ENCODE results near the gene ST6GALNAC3. TPM values are rescaled to one million over a fixed set of nuclear protein-coding genes. Genes with fewer than 3 reads are reported as not detected.

The ST6GALNAC3 gene
- total RNA-seq, 4 donors from 2014 or later, result 1.00 to 5.7 (median 1.9) TPM; not detected in 1

GRCh38 chr1:76140227-76140626 lies 65.7 kb downstream of the ST6GALNAC3 start:
- in situ Hi-C loops (cut with MboI; ENCODE audit: low pct_ligation_motif_present in 1 of 4, low pct_unique_long_range_greater_than_20kb in 1 of 4, low sequenced_read_pairs in 3 of 4), result no loop called here
- peak overlapping the region in 1 of 4 donors; percentile 37 for H3K27ac ChIP-seq
- no peaks in the 10 kb centered on the region for H3K9me3 ChIP-seq
- DNase-seq, result peak; percentile 10
- intact Hi-C loops (cut with DNase I; ENCODE audit: low total_unique reads), result no loop called here
- H3K4me3 ChIP-seq, result no peak overlapping the region
- peaks cover 3 to 27% (median 18%) of the 10 kb centered on the region in 4 donors for H3K4me1 ChIP-seq
- no peaks in the 10 kb centered on the region for H3K27me3 ChIP-seq
- TF ChIP-seq POLR2AphosphoS5 (IDR thresholded peaks at IDR 0.05), result no peak
- no peak for TF ChIP-seq POLR2A (IDR thresholded peaks at IDR 0.05)
- no peak for TF ChIP-seq EP300 (IDR thresholded peaks at IDR 0.05; ENCODE audit: low read depth)
- TF ChIP-seq CTCF (IDR thresholded peaks at IDR 0.05), result peak in 1 of 5 experiments; percentile 12
- no peaks in the 10 kb centered on the region for H3K36me3 ChIP-seq
- 67 to 86% methylated on average over 1 of the region's 1 CpG for WGBS, 2 donors (ENCODE audit: low coverage in 1 of 2)

GRCh38 chr1:76141929-76142328 lies 67.4 kb downstream of the ST6GALNAC3 start:
- Histone ChIP-seq H3K4me3 (no peak overlapping the region), H3K36me3 (no peaks in the 10 kb centered on the region), H3K27me3 (no peaks in the 10 kb centered on the region), H3K4me1 (peaks cover 3 to 27% (median 16%) of the 10 kb centered on the region in 4 donors), H3K27ac (no peak overlapping the region), H3K9me3 (no peaks in the 10 kb centered on the region)
- intact Hi-C loops (cut with DNase I; ENCODE audit: low total_unique reads), result no loop called here
- TF ChIP-seq EP300 (IDR thresholded peaks at IDR 0.05; ENCODE audit: low read depth) (no peak), CTCF (IDR thresholded peaks at IDR 0.05) (no peak), POLR2AphosphoS5 (IDR thresholded peaks at IDR 0.05) (no peak), POLR2A (IDR thresholded peaks at IDR 0.05) (no peak)
- in situ Hi-C loops (cut with MboI; ENCODE audit: low pct_ligation_motif_present in 1 of 4, low pct_unique_long_range_greater_than_20kb in 1 of 4, low sequenced_read_pairs in 3 of 4), result no loop called here
- no peak for DNase-seq
- WGBS, 2 donors (ENCODE audit: low coverage in 1 of 2), result 84 to 90% methylated on average over 2 of the region's 2 CpGs

- in situ Hi-C loops (cut with MboI; ENCODE audit: low pct_ligation_motif_present in 1 of 4, low pct_unique_long_range_greater_than_20kb in 1 of 4, low sequenced_read_pairs in 3 of 4) (no loop called here), intact Hi-C loops (cut with DNase I; ENCODE audit: low total_unique reads) (no loop called here)
- Histone ChIP-seq H3K27me3 (no peaks in the 10 kb centered on the region), H3K9me3 (no peaks in the 10 kb centered on the region), H3K27ac (no peak overlapping the region), H3K4me1 (peaks cover 3 to 24% (median 16%) of the 10 kb centered on the region in 4 donors), H3K4me3 (no peak overlapping the region), H3K36me3 (no peaks in the 10 kb centered on the region)
- 33 to 44% methylated on average over 5 of the region's 5 CpGs for WGBS, 2 donors (ENCODE audit: low coverage in 1 of 2)
- peak; percentile 43 for DNase-seq
- no peak for TF ChIP-seq EP300 (IDR thresholded peaks at IDR 0.05; ENCODE audit: low read depth)
- TF ChIP-seq POLR2AphosphoS5 (IDR thresholded peaks at IDR 0.05), result no peak
- TF ChIP-seq POLR2A (IDR thresholded peaks at IDR 0.05), result no peak
- no peak for TF ChIP-seq CTCF (IDR thresholded peaks at IDR 0.05)
Measured at GRCh38 chr1:76142771-76143540, 68.4 kb downstream of the ST6GALNAC3 start.

GRCh38 chr1:76144247-76144646 lies 69.7 kb downstream of the ST6GALNAC3 start:
- H3K4me1 ChIP-seq, result peaks cover 0 to 24% (median 12%) of the 10 kb centered on the region in 4 donors
- H3K27ac ChIP-seq, result no peak overlapping the region
- no peak for DNase-seq
- TF ChIP-seq POLR2AphosphoS5 (IDR thresholded peaks at IDR 0.05), result no peak
- TF ChIP-seq EP300 (IDR thresholded peaks at IDR 0.05; ENCODE audit: low read depth), result no peak
- no peak for TF ChIP-seq CTCF (IDR thresholded peaks at IDR 0.05)
- no peaks in the 10 kb centered on the region for H3K36me3 ChIP-seq
- no peaks in the 10 kb centered on the region for H3K27me3 ChIP-seq
- H3K4me3 ChIP-seq, result no peak overlapping the region
- no peaks in the 10 kb centered on the region for H3K9me3 ChIP-seq
- in situ Hi-C loops (cut with MboI; ENCODE audit: low pct_ligation_motif_present in 1 of 4, low pct_unique_long_range_greater_than_20kb in 1 of 4, low sequenced_read_pairs in 3 of 4), result no loop called here
- WGBS, 2 donors (ENCODE audit: low coverage in 1 of 2), result 88% methylated on average over 2 of the region's 2 CpGs; no CpG with 5 or more reads in 1 of the 2 donors
- intact Hi-C loops (cut with DNase I; ENCODE audit: low total_unique reads), result no loop called here
